Measurements from ENCODE around the gene NDUFB5.

DNA sequence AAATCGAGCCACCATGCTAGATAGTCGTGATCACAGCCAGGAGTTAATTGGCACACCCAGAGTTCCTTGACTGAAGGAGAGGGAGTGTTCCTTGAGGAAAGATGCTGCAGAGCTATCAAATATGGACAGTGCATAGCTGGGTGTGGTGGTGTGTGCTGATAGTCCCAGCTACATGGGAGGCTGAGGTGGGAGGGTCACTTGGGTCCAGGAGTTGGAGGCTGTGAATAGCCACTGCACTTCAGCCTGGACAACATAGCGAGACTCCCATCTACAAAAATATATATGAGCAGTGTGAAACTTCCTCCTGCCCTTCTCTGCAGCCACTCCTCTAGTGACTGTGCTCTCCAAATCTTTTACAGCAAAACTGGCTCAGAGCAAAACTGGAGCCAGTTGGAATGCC lies 38.3 kb downstream of the NDUFB5 start:
- no peak for TF ChIP-seq TAF1 (IDR thresholded peaks at IDR 0.05; ENCODE audit: low read depth)
- TF ChIP-seq, protein P1, sequence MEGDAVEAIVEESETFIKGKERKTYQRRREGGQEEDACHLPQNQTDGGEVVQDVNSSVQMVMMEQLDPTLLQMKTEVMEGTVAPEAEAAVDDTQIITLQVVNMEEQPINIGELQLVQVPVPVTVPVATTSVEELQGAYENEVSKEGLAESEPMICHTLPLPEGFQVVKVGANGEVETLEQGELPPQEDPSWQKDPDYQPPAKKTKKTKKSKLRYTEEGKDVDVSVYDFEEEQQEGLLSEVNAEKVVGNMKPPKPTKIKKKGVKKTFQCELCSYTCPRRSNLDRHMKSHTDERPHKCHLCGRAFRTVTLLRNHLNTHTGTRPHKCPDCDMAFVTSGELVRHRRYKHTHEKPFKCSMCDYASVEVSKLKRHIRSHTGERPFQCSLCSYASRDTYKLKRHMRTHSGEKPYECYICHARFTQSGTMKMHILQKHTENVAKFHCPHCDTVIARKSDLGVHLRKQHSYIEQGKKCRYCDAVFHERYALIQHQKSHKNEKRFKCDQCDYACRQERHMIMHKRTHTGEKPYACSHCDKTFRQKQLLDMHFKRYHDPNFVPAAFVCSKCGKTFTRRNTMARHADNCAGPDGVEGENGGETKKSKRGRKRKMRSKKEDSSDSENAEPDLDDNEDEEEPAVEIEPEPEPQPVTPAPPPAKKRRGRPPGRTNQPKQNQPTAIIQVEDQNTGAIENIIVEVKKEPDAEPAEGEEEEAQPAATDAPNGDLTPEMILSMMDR (IDR thresholded peaks at IDR 0.05; ENCODE audit: poor library complexity, severe bottlenecking): no peak
